GM13977 (cell line): Measurements from ENCODE around the gene SLCO6A1.
A peak's percentile ranks its signal among the peaks of the same experiment; 100 is the strongest.

Source experiments
- DNase-seq: peaks from one replicate; pipeline ENCODE4 v3.0.0; 2012; ENCODE audit warnings: low spot score
- in situ Hi-C: fragments of 300-500 bp; cut with MboI; formaldehyde crosslinking; loops from one replicate; pipeline ENCODE4 v1.12.0; 2022; ENCODE audit warnings: low sequenced_read_pairs, low pct_unique_long_range_greater_than_20kb, mixed read lengths, inconsistent platforms; ENCODE audit not compliant: unreplicated experiment
- TF ChIP-seq, protein P1 (sequence below): IDR thresholded peaks from 2 replicates; pipeline ENCODE4 v1.5.1; 2012; ENCODE audit warnings: mild to moderate bottlenecking, control low read depth; ENCODE audit not compliant: insufficient read depth; ENCODE audit errors: extremely low read depth, missing control alignments

SLCO6A1 gene, protein sequence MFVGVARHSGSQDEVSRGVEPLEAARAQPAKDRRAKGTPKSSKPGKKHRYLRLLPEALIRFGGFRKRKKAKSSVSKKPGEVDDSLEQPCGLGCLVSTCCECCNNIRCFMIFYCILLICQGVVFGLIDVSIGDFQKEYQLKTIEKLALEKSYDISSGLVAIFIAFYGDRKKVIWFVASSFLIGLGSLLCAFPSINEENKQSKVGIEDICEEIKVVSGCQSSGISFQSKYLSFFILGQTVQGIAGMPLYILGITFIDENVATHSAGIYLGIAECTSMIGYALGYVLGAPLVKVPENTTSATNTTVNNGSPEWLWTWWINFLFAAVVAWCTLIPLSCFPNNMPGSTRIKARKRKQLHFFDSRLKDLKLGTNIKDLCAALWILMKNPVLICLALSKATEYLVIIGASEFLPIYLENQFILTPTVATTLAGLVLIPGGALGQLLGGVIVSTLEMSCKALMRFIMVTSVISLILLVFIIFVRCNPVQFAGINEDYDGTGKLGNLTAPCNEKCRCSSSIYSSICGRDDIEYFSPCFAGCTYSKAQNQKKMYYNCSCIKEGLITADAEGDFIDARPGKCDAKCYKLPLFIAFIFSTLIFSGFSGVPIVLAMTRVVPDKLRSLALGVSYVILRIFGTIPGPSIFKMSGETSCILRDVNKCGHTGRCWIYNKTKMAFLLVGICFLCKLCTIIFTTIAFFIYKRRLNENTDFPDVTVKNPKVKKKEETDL

DNA sequence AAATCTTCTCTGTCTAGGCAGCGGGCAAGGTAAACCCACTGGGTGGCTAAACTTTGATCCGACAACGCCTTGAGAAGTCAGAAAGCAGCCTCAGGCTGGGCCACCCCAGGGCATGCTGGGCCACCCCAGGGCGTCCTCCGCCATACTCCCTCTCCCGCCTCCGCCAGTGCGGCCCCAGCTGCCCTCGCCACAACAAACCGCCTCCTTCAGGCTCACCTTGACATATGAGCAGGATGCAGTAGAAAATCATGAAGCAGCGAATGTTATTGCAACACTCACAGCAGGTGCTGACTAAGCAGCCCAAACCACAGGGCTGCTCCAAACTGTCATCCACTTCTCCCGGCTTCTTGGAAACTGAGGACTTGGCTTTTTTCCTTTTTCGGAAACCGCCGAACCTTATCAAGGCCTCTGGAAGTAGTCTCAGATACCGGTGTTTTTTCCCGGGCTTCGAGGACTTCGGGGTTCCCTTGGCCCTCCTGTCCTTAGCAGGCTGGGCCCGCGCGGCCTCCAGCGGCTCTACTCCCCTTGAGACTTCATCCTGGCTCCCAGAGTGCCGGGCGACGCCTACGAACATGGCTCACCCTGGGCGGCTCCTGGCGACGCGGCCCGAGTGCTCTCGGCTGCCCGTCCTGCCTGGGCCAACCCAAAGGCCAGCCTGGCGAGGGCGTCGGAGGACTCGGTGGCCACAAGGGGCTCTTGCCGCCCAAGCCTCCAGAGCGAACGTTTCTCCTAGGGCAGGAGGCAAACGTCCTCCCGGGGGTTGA, at the start of gene SLCO6A1:
SLCO6A1 (minus strand) TSS at position 731 of the 764 bp plus-strand sequence; CDS start at position 574, 157 bp downstream.
- no peak for DNase-seq
- TF ChIP-seq, protein P1, sequence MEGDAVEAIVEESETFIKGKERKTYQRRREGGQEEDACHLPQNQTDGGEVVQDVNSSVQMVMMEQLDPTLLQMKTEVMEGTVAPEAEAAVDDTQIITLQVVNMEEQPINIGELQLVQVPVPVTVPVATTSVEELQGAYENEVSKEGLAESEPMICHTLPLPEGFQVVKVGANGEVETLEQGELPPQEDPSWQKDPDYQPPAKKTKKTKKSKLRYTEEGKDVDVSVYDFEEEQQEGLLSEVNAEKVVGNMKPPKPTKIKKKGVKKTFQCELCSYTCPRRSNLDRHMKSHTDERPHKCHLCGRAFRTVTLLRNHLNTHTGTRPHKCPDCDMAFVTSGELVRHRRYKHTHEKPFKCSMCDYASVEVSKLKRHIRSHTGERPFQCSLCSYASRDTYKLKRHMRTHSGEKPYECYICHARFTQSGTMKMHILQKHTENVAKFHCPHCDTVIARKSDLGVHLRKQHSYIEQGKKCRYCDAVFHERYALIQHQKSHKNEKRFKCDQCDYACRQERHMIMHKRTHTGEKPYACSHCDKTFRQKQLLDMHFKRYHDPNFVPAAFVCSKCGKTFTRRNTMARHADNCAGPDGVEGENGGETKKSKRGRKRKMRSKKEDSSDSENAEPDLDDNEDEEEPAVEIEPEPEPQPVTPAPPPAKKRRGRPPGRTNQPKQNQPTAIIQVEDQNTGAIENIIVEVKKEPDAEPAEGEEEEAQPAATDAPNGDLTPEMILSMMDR: no peak

DNA sequence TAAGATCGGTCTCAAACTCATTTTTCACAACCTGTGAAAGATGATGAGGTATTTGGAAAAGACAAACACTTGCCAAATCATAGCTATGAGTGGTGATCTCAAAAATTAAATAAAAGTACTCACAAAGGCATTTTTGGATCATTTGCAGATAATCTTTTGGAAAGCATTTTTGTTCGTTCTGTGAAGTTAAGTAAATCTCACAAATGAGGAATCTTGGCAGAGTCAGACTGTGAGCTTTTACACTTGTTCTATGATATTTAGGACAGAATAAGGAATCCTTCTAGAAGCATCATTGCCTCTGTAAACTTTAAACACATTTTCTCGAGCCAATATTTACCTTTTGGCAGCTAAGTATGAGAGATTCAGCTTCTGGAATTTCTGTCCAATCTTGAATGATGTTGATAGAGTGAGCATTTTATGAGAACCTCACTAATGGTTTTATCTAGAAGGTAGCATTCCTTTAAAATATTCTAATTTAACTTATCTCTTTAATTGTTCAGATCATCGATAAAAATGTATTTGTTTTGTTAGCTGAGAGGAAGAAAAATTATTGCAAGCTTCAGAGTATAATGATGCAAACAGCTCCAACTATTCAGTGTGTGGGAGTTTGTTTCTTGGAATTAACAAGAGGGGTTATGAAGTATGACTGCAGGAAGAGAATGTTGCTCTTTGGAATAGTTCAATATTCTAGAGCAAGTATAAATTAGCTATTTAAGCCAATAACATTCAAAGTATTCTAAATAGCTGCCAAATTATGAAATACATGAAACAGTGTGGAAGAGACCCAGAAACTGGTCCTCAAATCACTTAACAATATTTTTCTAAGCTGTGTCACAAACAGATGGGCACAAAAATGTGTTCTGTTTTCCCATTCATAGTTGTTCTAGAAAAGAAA, 48.6 kb upstream of the SLCO6A1 start:
- TF ChIP-seq, protein P1: no peak
- no peak for DNase-seq

More for the DNA sequence above, at the start of gene SLCO6A1:
- in situ Hi-C loops: no loop called here

DNA sequence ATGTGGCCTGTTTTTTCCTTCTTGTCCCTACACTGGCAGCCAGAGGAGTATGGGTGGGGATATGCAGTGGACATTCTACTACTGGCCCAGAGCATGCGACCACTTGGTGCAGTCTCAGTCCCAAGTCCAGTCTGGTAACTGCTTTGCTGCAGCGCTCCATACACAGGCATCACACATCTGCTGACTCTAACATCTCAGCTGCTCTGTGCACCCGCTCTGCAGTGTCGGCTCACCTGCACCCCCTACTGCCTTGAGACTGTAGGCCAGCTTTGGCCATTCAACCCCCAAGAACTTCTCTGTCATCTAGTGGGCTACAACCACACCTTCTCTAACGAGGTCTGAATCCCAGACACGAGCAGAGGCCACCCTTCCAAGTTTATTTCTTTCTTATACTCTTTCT, 46.4 kb upstream of the SLCO6A1 start:
- in situ Hi-C loops: no loop called here
- DNase-seq: no peak
- TF ChIP-seq, protein P1: peak; percentile 38

More for the DNA sequence above, 48.6 kb upstream of the SLCO6A1 start:
- in situ Hi-C loops: no loop called here

DNA sequence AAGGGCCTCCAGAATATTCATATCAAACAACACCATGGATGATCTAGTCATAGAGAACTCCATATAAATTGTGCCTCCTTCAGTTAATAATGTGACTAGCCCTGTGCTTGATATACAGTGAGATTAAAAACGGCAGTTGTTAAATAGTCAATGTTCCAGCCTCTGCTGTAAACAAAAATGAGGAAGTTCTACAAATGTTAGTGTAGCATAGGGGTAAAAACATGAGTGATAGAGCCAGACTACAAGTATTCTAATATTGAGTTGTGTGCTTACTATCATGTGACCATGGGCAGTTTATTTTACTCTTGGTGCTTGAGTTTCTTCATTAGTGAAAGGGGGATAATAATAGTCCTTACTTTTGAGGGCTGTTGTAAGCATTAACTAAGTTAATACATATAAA, 43.3 kb upstream of the SLCO6A1 start:
- no peak for DNase-seq
- TF ChIP-seq, protein P1: no peak
- in situ Hi-C loops: no loop called here

DNA sequence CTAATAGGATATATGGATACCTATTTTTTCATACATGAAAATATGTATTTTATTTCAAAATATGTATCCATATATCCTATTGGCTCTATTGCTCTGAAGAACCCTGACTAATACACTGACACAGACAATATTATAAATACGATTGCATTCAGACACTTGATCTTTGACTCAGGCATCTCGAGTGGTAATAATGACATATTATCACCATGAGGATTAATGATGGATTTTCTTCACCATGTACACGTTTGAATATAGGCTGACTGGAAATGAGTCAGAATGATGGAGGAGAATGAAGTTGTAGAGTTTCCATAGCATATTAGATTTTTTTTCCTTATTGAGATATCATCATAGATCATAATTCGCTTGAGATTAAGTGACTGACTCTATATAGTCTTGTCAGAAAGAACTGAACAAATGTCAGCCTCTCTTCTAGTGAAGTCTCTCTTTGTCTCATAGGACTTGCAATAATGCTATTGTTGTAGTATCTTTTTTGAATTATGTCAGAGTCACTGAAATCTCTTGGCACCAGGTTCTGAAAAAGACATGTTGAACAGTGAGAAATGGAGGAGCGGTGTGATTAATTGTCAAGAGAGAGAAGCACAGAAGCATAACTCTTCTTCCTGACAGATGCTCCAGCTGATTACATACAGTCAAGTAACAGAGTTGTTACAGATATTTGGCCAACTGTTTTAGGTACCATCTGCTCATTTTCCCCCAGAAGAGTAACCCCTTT, 41.4 kb upstream of the SLCO6A1 start:
- TF ChIP-seq, protein P1: no peak
- no peak for DNase-seq
- in situ Hi-C loops: no loop called here
